ENCODE measurements around the gene TEX2. TPM values are rescaled to one million over a fixed set of nuclear protein-coding genes. Genes with fewer than 3 reads are reported as not detected.

TEX2 gene
- total RNA-seq, 2 donors from 2014 or later, result 9.4 to 14.9 TPM

- H3K4me3 Mint-ChIP-seq, result no peak overlapping the region
- ATAC-seq (replicated peaks), result no peak
- H3K27me3 Mint-ChIP-seq, result no peaks in the 10 kb centered on the region
- H3K9me3 Mint-ChIP-seq, result no peaks in the 10 kb centered on the region
- peaks cover 1% of the 10 kb centered on the region for H3K4me1 Mint-ChIP-seq
- H3K27ac Mint-ChIP-seq, result no peak overlapping the region
- peaks cover 46% of the 10 kb centered on the region for H3K36me3 Mint-ChIP-seq (ENCODE audit: low read depth)
These were observed 109.3 kb downstream of the TEX2 start for GRCh38 chr17:64153565-64154312.

DNA sequence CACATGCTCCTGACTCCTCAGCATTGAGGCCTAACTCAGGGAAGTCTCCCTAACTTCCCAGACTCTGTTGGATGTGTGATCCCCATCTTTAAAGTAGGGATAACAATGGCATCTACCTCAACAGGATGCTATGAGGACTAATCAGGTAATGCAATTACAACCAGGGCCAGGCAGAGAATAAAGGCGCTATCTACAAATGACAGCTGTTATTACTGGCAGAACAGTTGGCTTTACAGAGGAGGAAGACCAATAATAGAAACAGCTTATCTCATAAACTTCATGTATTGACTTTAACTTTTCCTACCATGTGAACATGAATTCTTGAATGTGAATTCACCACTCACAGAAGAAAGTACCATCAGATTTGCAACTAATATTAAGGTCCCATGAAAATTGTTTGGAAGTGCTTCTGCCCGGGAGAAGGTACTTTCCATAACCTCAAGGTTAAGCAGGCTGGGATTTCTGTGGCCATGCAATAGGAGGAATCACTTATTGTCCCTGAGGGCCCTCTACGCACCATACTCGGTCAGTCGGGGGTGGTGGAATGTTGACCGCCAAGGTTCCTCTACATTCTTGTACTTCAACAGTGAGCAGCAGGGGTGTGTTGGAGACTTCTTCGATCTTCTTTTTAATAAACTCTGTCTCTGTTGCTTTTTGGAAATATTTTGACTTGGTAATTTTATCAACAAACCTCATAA, 110.5 kb downstream of the TEX2 start:
- H3K9me3 Mint-ChIP-seq, result no peaks in the 10 kb centered on the region
- peaks cover 46% of the 10 kb centered on the region for H3K36me3 Mint-ChIP-seq (ENCODE audit: low read depth)
- H3K27ac Mint-ChIP-seq, result no peak overlapping the region
- no peaks in the 10 kb centered on the region for H3K27me3 Mint-ChIP-seq
- no peak for ATAC-seq (replicated peaks)
- no peak overlapping the region for H3K4me3 Mint-ChIP-seq
- H3K4me1 Mint-ChIP-seq, result peaks cover 10% of the 10 kb centered on the region

DNA sequence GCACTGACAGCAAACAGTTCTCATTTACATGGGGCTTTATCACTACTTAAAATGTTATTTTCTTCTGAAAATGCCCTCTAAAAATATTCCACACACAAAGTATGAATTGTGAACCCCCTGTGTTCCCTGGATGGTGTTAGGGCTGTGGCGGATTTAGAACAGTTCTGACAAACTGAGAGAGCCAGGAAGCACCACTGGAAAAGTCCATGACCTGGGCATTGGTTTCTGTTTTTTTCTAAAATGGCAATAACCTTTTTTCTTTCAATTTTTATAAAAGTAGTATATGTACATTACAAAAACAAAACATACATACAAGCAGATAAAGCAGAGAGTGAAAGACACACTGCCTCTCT, 112.1 kb downstream of the TEX2 start:
- Mint-ChIP-seq H3K27me3 (no peaks in the 10 kb centered on the region), H3K4me1 (peaks cover 15% of the 10 kb centered on the region), H3K4me3 (no peak overlapping the region), H3K36me3 (ENCODE audit: low read depth) (peaks cover 46% of the 10 kb centered on the region), H3K27ac (peak overlapping the region; percentile 74), H3K9me3 (no peaks in the 10 kb centered on the region)
- ATAC-seq (replicated peaks), result no peak

DNA sequence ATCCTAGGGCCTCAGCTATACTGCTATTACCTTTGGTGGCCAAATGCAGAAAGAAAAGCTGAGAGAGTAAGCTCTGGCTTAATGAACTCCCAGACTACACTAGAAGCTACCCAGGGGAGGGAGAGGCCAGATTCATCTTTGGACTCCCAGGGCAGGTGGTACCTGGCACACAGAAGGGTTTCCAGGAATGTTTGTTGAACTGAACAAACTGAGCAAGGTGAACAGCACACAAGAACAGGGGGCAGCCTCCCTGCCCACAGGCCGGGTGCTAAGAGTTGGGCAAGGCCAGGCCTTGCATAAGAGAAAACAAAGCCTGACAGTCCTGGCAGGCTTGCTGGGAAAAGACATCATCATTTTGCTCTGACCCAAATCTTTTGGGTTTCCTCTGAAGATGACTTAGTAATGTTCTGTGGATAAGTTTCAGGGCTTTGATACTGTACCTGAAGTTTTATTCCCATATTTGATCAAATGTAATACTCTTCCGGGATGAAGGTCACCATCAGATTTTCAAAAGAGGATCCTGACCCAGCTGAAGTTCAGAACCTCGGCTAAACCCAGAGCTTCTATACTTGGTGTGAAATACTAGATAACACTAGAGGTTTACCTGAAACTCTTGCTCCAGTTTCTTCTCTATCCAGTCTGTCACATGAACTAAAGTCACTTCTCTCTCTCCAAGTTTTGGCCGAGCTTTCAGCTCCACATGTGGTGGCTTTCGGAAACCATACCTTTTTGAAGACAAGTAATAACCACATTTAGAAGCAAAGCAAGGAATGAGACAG, 112.6 kb downstream of the TEX2 start:
- no peaks in the 10 kb centered on the region for H3K27me3 Mint-ChIP-seq
- no peak for ATAC-seq (replicated peaks)
- H3K36me3 Mint-ChIP-seq (ENCODE audit: low read depth), result peaks cover 46% of the 10 kb centered on the region
- H3K9me3 Mint-ChIP-seq, result no peaks in the 10 kb centered on the region
- peaks cover 15% of the 10 kb centered on the region for H3K4me1 Mint-ChIP-seq
- H3K27ac Mint-ChIP-seq, result no peak overlapping the region
- H3K4me3 Mint-ChIP-seq, result no peak overlapping the region

DNA sequence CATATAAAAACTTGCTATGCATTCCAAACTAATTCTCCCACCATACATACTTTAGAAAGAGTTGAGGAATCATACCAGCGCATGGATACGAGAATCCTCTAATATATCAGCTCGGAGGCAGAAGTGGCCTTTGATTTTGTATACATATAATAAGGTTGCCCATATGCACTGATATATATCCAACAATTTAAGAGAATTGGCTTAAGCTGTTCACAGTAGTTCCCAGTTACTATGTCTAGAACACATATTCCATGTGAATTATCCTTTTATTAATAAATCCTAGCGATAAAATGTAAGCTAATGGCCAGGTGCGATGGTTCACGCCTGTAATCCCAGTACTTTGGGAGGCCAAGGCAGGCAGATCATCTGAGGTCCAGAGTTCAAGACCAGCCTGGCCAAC, 113.9 kb downstream of the TEX2 start:
- H3K4me1 Mint-ChIP-seq, result peaks cover 15% of the 10 kb centered on the region
- H3K27ac Mint-ChIP-seq, result no peak overlapping the region
- ATAC-seq (replicated peaks), result no peak
- H3K36me3 Mint-ChIP-seq (ENCODE audit: low read depth), result peaks cover 39% of the 10 kb centered on the region
- H3K9me3 Mint-ChIP-seq, result no peaks in the 10 kb centered on the region
- H3K27me3 Mint-ChIP-seq, result no peaks in the 10 kb centered on the region
- H3K4me3 Mint-ChIP-seq, result no peak overlapping the region

DNA sequence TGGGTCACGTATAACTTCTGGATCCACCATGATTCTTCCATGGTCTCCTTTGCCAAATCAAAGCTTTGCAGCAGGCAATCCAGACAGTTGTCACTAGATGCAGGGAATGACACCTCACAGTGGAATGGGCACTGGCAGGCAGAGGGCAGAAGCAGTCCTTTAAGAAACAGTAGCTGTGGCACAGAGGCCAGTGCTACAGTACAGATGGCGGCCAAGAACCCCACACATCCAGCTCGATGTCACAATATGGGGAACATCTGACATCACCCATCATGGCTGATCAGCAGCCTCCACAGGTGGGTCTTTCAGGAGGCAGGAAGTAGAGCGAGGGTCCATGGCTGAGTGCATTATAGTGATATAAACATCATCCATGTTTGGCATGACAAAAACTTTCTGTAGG, 114.4 kb downstream of the TEX2 start:
- H3K27me3 Mint-ChIP-seq, result no peaks in the 10 kb centered on the region
- H3K36me3 Mint-ChIP-seq (ENCODE audit: low read depth), result peaks cover 35% of the 10 kb centered on the region
- peak overlapping the region; percentile 78 for H3K27ac Mint-ChIP-seq
- no peak for ATAC-seq (replicated peaks)
- H3K4me1 Mint-ChIP-seq, result peaks cover 15% of the 10 kb centered on the region
- no peaks in the 10 kb centered on the region for H3K9me3 Mint-ChIP-seq
- H3K4me3 Mint-ChIP-seq, result no peak overlapping the region

DNA sequence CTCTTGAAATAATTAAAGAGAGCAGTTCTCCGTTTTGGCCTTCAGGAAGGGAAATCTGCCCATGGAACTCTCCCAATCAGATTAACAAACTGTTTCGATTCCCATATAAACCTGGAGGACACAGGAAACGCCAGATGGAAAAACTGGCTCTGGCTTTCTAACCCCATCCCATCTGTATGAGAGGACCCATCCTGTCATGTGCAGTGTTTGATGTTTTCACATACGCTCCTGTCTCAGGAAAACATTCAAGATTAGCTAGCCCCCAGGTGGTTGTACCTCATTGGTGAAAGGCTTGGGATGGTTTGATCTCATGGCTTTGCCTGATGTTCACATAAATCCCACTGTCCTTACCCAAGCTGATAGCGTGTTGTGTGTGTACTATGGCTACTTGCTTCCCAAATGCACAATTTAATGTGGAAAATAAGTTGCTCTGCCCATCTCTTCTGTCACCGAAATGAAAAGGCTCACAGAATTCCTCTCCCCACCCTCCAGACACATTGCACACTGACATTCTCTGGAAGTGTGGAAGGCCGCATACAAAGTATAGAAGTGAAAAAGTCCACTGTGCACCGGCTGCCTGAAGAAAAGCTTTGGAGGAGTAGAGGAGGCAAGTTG, 114.9 kb downstream of the TEX2 start:
- Mint-ChIP-seq H3K9me3 (no peaks in the 10 kb centered on the region), H3K4me1 (peaks cover 15% of the 10 kb centered on the region), H3K27ac (peak overlapping the region; percentile 78), H3K4me3 (no peak overlapping the region), H3K36me3 (ENCODE audit: low read depth) (peaks cover 31% of the 10 kb centered on the region), H3K27me3 (no peaks in the 10 kb centered on the region)
- ATAC-seq (replicated peaks), result no peak

DNA sequence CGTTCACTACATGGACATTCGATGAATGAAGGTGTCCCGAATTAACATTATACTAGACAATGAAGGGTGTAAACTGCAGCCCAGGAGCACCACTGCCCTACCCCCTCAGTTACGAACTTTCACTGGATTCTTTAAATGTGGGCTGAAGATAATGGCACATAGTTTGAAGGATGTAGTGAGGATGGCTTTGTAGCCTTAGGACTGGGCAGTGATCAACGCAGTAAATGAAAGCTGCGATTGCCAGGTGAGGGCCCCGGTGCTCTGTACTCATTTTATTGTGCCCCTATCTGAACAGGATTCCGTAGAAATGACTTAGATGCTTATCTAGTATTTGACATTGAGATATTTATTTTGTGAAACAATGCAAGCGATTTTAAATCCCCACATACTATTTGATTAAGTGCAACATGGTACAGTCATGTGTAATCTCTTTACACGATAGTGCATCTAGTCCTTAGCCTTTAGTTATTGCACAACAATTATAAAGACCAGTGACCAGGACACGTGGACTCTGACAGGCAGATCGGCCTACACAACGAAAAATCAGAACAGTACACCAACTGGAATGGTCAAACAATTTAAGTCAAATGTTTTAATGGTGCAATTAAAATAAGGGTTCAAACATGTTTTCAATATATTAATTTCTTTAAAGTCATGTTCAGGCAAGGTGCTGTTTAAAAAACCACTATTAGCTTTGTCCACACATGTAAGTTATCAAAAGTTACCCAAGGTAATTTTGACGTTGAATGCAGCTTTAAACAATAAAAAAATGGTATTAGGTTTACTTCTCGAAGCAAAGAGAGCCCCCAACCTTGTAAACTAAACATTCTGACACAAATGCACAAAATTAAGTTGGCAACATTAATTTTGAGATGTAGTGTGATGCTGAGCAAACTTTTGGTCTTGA, 115.7 kb downstream of the TEX2 start:
- Mint-ChIP-seq H3K4me3 (no peak overlapping the region), H3K9me3 (no peaks in the 10 kb centered on the region), H3K27me3 (no peaks in the 10 kb centered on the region), H3K4me1 (peaks cover 15% of the 10 kb centered on the region), H3K36me3 (ENCODE audit: low read depth) (peaks cover 24% of the 10 kb centered on the region), H3K27ac (no peak overlapping the region)
- ATAC-seq (replicated peaks), result no peak

DNA sequence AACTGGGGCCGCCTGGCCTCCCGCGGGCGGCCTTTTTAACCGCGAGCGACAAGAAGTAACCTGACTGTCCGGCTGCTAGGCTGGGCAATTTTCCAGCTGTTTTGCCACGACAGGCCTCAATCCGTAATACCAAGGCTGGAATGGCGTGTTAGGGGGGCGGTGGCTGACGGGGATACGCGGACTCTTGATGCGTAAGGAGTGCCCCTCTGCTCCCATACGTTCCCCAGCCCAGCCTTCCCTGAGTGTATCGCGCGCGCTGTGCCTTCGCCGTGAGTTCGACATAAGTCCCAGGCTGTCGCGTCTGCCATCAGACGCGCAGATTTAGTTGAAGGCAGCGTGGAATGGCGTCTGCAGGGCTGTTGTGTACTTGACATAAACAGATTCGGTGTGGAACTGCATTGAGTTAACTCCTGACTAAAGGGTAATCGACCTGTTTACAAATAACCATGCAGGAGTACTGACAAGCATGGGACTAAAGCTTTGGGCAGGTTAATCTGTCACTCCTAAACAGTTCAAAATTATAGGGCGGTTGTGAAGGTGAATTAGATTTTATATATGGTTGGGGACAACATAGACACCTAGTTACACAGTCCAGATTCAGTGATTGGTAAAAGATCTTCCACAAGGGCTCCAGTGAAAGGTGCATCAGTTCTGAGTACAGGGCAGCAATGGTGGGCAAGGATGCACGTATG, 116.5 kb downstream of the TEX2 start:
- H3K4me3 Mint-ChIP-seq, result no peak overlapping the region
- H3K27ac Mint-ChIP-seq, result no peak overlapping the region
- peak; percentile 8 for ATAC-seq (replicated peaks)
- H3K36me3 Mint-ChIP-seq (ENCODE audit: low read depth), result peaks cover 16% of the 10 kb centered on the region
- H3K9me3 Mint-ChIP-seq, result no peaks in the 10 kb centered on the region
- H3K4me1 Mint-ChIP-seq, result peaks cover 15% of the 10 kb centered on the region
- no peaks in the 10 kb centered on the region for H3K27me3 Mint-ChIP-seq

- Mint-ChIP-seq H3K4me1 (peaks cover 15% of the 10 kb centered on the region), H3K27me3 (no peaks in the 10 kb centered on the region), H3K9me3 (no peaks in the 10 kb centered on the region), H3K4me3 (no peak overlapping the region), H3K36me3 (ENCODE audit: low read depth) (peaks cover 12% of the 10 kb centered on the region), H3K27ac (no peak overlapping the region)
- peak; percentile 99 for ATAC-seq (replicated peaks)
These were observed 117.2 kb downstream of the TEX2 start for GRCh38 chr17:64145751-64146417.

DNA sequence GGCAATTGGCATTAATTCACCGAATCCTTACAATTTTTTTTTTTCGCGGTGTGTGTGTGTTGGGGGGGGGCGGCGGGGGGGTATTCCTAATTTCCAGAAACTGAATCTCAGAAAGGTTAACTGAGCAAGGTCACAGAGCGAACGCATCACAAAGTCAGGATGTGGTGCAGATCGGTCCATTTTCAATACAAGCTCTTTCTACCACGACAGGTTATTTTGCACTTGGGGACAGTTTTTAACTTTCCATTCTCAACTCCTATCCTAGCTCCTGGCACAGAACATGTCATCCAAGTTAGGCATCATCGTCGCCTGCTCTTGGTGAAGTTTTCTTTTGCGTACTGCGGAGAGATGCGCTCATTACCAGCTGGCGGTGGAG, 117.7 kb downstream of the TEX2 start:
- H3K9me3 Mint-ChIP-seq, result no peaks in the 10 kb centered on the region
- no peak overlapping the region for H3K27ac Mint-ChIP-seq
- H3K36me3 Mint-ChIP-seq (ENCODE audit: low read depth), result peaks cover 7% of the 10 kb centered on the region
- no peaks in the 10 kb centered on the region for H3K27me3 Mint-ChIP-seq
- peaks cover 15% of the 10 kb centered on the region for H3K4me1 Mint-ChIP-seq
- ATAC-seq (replicated peaks), result no peak
- H3K4me3 Mint-ChIP-seq, result no peak overlapping the region

GRCh38 chr17:64139542-64139941, 123.5 kb downstream of the TEX2 start:
- Mint-ChIP-seq H3K9me3 (no peaks in the 10 kb centered on the region), H3K4me1 (no peaks in the 10 kb centered on the region), H3K27ac (no peak overlapping the region), H3K27me3 (no peaks in the 10 kb centered on the region), H3K36me3 (ENCODE audit: low read depth) (no peaks in the 10 kb centered on the region), H3K4me3 (no peak overlapping the region)
- no peak for ATAC-seq (replicated peaks)

- H3K27me3 Mint-ChIP-seq, result no peaks in the 10 kb centered on the region
- H3K27ac Mint-ChIP-seq, result no peak overlapping the region
- no peak for ATAC-seq (replicated peaks)
- no peaks in the 10 kb centered on the region for H3K36me3 Mint-ChIP-seq (ENCODE audit: low read depth)
- H3K9me3 Mint-ChIP-seq, result no peaks in the 10 kb centered on the region
- H3K4me1 Mint-ChIP-seq, result no peaks in the 10 kb centered on the region
- H3K4me3 Mint-ChIP-seq, result no peak overlapping the region
These were observed 124.6 kb downstream of the TEX2 start for GRCh38 chr17:64138441-64138840.

Measured in activated T-helper 17 cell treated with anti-CD3 and anti-CD28 coated beads, Interleukin-2, amount 50 U/mL, for 72 hours (primary cell).